HepG2 (cell line): ENCODE results near the gene HHEX. TPM values are rescaled to one million over a fixed set of nuclear protein-coding genes. Genes with fewer than 3 reads are reported as not detected.

Experiments used
- AFF4 ChIP-seq: sonication (generic); formaldehyde crosslinking; IDR thresholded peaks from 2 replicates; pipeline ENCODE4 v1.4.0; 2020; ENCODE audit warnings: missing genetic modification reagents
- KDM4B ChIP-seq: sonication (generic); formaldehyde crosslinking; IDR thresholded peaks from 2 replicates; pipeline ENCODE4 v1.4.0; 2020; ENCODE audit warnings: missing genetic modification reagents
- MAZ ChIP-seq, 2 experiments: sonication (generic) in 1 of 2; formaldehyde crosslinking in 1 of 2; IDR thresholded peaks; 2 replicates each; pipeline versions ENCODE4 v1.5.0 to v1.6.1; 2012 to 2020; ENCODE audit warnings: low read depth in 2 of 2, mild to moderate bottlenecking in 2 of 2, borderline replicate concordance in 1 of 2, improper control_type of control experiment in 1 of 2, low read length in 1 of 2, missing genetic modification reagents in 1 of 2, moderate library complexity in 1 of 2
- MLX ChIP-seq: IDR thresholded peaks from 2 replicates; pipeline ENCODE4 v1.6.1; 2016
- NCOA2 ChIP-seq: sonication (generic); formaldehyde crosslinking; IDR thresholded peaks from 2 replicates; pipeline ENCODE4 v1.8.0; 2022; ENCODE audit warnings: inconsistent platforms
- NFE2 ChIP-seq: sonication (generic); formaldehyde crosslinking; IDR thresholded peaks from 2 replicates; pipeline ENCODE4 v1.4.0; 2020; ENCODE audit warnings: missing genetic modification reagents
- NFYB ChIP-seq: sonication (generic); formaldehyde crosslinking; IDR thresholded peaks from 2 replicates; pipeline ENCODE4 v1.4.0; 2020; ENCODE audit warnings: missing genetic modification reagents
- POLR2AphosphoS5 ChIP-seq: IDR thresholded peaks from 2 replicates; pipeline ENCODE4 v1.6.1; 2012; ENCODE audit warnings: low read depth, low read length
- SCMH1 ChIP-seq: sonication (generic); formaldehyde crosslinking; IDR thresholded peaks from 2 replicates; pipeline ENCODE4 v1.9.0; 2021; ENCODE audit warnings: missing genetic modification reagents, mild to moderate bottlenecking, borderline replicate concordance
- SIN3A ChIP-seq: IDR thresholded peaks from 2 replicates; pipeline ENCODE4 v1.6.1; 2011; ENCODE audit warnings: low read depth, mild to moderate bottlenecking, control low read depth, low read length, borderline replicate concordance
- TAF1 ChIP-seq: sonication (generic); formaldehyde crosslinking; IDR thresholded peaks from 2 replicates; pipeline ENCODE4 v1.4.0; 2020; ENCODE audit warnings: missing genetic modification reagents
- YY1 ChIP-seq: IDR thresholded peaks from 2 replicates; pipeline ENCODE4 v1.6.1; 2011; ENCODE audit warnings: low read length, low read depth, moderate library complexity, mild to moderate bottlenecking; ENCODE audit not compliant: insufficient read depth, insufficient replicate concordance
- ZHX2 ChIP-seq, 2 experiments: sonication (generic) in 1 of 2; formaldehyde crosslinking in 1 of 2; IDR thresholded peaks; 2 replicates each; pipeline versions ENCODE4 v1.6.1 to v1.9.0; 2014 to 2022; ENCODE audit warnings: antibody characterized with exemption in 1 of 2, borderline replicate concordance in 1 of 2, inconsistent platforms in 1 of 2, low read depth in 1 of 2, missing genetic modification reagents in 1 of 2
- ZNF34 ChIP-seq: sonication (generic); formaldehyde crosslinking; IDR thresholded peaks from 2 replicates; pipeline ENCODE4 v1.4.0; 2020; ENCODE audit warnings: mild to moderate bottlenecking, missing genetic modification reagents, borderline replicate concordance
- ZSCAN31 ChIP-seq: sonication (generic); formaldehyde crosslinking; IDR thresholded peaks from 2 replicates; pipeline ENCODE4 v1.5.0; 2020; ENCODE audit warnings: low read depth, mild to moderate bottlenecking, missing genetic modification reagents
- polyA plus RNA-seq, 8 experiments: library from polyadenylated mRNA; depleted of rRNA in 3 of 8; stranded (reverse) in 7 of 8; unstranded in 1 of 8; fragments of >200 nt; fragmentation: Illumina TruSeq in 4 of 8; extraction: Trizol in 4 of 8; gene quantifications; 2 replicates each; pipeline versions ENCODE4 v1.2.1 to v1.2.3, GENCODE V29; 2011 to 2016; ENCODE audit warnings: low read depth in 4 of 8, missing spikeins in 1 of 8, mixed read lengths in 1 of 8; ENCODE audit not compliant: insufficient read depth in 1 of 8
- total RNA-seq, 5 experiments: library from RNA; depleted of rRNA; stranded (reverse); fragments of >200 nt; fragmentation: Illumina TruSeq; extraction: Trizol; gene quantifications; 2 replicates each; pipeline ENCODE4 v1.2.3, GENCODE V29; 2016; ENCODE audit warnings: low read depth in 1 of 5

The HHEX gene
- total and polyA plus RNA-seq, 2 of the 13 experiments (the other 11 are each of a cell fraction or from before 2014, with no cell fraction given), result 44.5 to 48.7 TPM

GRCh38 chr10:92689663-92690210 is at the start of gene HHEX (continued):
- TF ChIP-seq ZSCAN31, result peak; percentile 25; the same call in 1 of the 2 replicates
- peak; percentile 48; the same call in 1 of the 2 replicates for TF ChIP-seq MAZ (IDR thresholded peaks at IDR 0.05; ENCODE audit: borderline replicate concordance, low read depth, low read length)
- TF ChIP-seq MAZ (CRISPR knock-in tag; IDR thresholded peaks at IDR 0.05; ENCODE audit: low read depth), result no peak
- TF ChIP-seq NFE2 (CRISPR knock-in tag), result no peak
- TF ChIP-seq MLX, result no peak
- TF ChIP-seq YY1, result peak; percentile 73
- TF ChIP-seq NFYB (CRISPR knock-in tag), result peak; percentile 44
- no peak for TF ChIP-seq ZHX2 (IDR thresholded peaks at IDR 0.05; ENCODE audit: low read depth)
- TF ChIP-seq ZHX2 (CRISPR knock-in tag; IDR thresholded peaks at IDR 0.05; ENCODE audit: borderline replicate concordance), result no peak
- TF ChIP-seq TAF1 (CRISPR knock-in tag), result peak; percentile 74
- TF ChIP-seq ZNF34 (CRISPR knock-in tag), result peak; percentile 75; the same call in 1 of the 2 replicates
- TF ChIP-seq SCMH1, result no peak
- peak; percentile 87 for TF ChIP-seq POLR2AphosphoS5
- 0 out of 2 replicates have a peak, but pooled peaks have one; percentile 29 for TF ChIP-seq AFF4
- TF ChIP-seq SIN3A, result peak; percentile 80; the same call in 1 of the 2 replicates
- TF ChIP-seq NCOA2, result no peak
- TF ChIP-seq KDM4B (CRISPR knock-in tag), result 0 out of 2 replicates have a peak, but pooled peaks have one; percentile 28
